PC-3 (cell line): ENCODE measurements around the gene LXN.

Source experiments
- CTCF ChIP-seq: fragments of 300-600 bp; sonication (generic); conservative IDR thresholded peaks from 2 replicates; pipeline ENCODE4 v1.5.1; 2017; ENCODE audit warnings: antibody characterized with exemption, low read depth, mild to moderate bottlenecking, low read length
- EZH2 ChIP-seq: fragments of 300-600 bp; sonication (generic); IDR thresholded peaks from one replicate; pipeline ENCODE4 v1.6.1; 2017; ENCODE audit warnings: antibody characterized with exemption, mild to moderate bottlenecking, low read length; ENCODE audit not compliant: unreplicated experiment
- EZH2phosphoT487 ChIP-seq: fragments of 300-600 bp; sonication (generic); IDR thresholded peaks from 2 replicates; pipeline ENCODE4 v1.6.1; 2018; ENCODE audit warnings: mild to moderate bottlenecking, antibody characterized with exemption, low read length, borderline replicate concordance

GRCh38 chr3:158652463-158652862, 20.0 kb downstream of the LXN start:
- TF ChIP-seq CTCF: no peak
- no peak for TF ChIP-seq EZH2phosphoT487
- no peak for TF ChIP-seq EZH2
